ENCODE results near the gene DNAAF1.
"Not testable (repeated sequence)": the region's sequence is repeated elsewhere in the genome, so short reads cannot be mapped to it uniquely, and the experiment has no call there.

DNAAF1 gene

DNA sequence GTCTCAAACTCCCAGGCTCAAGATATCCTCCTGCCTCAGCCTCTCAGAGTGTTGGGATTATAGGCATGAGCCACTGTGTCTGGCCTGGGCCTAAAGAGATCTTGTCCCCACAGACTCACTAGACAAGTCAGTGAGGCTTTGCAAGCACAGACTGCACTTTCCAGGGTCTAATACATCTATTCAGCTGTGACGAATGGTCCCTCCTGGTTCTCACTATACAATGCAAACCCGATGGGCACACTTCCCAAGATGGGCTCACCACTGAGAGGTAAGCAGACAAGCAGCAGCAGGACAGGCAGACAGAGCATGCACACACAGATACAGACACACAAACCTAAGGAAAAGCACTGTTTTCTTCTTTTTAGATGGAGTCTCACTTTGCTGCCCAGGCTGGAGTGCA is 37.2 kb upstream of the DNAAF1 start:
- no peak overlapping the region for H3K4me3 ChIP-seq (ENCODE audit: low read length)
- H3K4me2 ChIP-seq (ENCODE audit: low read length), result no peak overlapping the region
- H3K27me3 ChIP-seq (ENCODE audit: low read depth, low read length), result no peaks in the 10 kb centered on the region
- peaks cover 58% of the 10 kb centered on the region for H4K20me1 ChIP-seq (ENCODE audit: insufficient read depth, low read length)
- H3K79me2 ChIP-seq (ENCODE audit: low read length), result peaks cover 42% of the 10 kb centered on the region
- H2AFZ ChIP-seq (ENCODE audit: low read depth, low read length), result no peak overlapping the region
- H3K36me3 ChIP-seq (replicated peaks; ENCODE audit: low read depth, low read length), result peaks cover 11% of the 10 kb centered on the region
- H3K9me3 ChIP-seq (ENCODE audit: insufficient read depth, low read length), result no peaks in the 10 kb centered on the region
- TF ChIP-seq, protein P1, sequence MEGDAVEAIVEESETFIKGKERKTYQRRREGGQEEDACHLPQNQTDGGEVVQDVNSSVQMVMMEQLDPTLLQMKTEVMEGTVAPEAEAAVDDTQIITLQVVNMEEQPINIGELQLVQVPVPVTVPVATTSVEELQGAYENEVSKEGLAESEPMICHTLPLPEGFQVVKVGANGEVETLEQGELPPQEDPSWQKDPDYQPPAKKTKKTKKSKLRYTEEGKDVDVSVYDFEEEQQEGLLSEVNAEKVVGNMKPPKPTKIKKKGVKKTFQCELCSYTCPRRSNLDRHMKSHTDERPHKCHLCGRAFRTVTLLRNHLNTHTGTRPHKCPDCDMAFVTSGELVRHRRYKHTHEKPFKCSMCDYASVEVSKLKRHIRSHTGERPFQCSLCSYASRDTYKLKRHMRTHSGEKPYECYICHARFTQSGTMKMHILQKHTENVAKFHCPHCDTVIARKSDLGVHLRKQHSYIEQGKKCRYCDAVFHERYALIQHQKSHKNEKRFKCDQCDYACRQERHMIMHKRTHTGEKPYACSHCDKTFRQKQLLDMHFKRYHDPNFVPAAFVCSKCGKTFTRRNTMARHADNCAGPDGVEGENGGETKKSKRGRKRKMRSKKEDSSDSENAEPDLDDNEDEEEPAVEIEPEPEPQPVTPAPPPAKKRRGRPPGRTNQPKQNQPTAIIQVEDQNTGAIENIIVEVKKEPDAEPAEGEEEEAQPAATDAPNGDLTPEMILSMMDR (IDR thresholded peaks at IDR 0.05; ENCODE audit: low read depth, low read length), result no peak
- TF ChIP-seq EZH2phosphoT487 (IDR thresholded peaks at IDR 0.05; ENCODE audit: low read depth), result no peak
- peaks cover 12% of the 10 kb centered on the region; the same call in 1 of the 2 replicates for H3K4me1 ChIP-seq (ENCODE audit: low read length)
- no peak overlapping the region for H3K27ac ChIP-seq (ENCODE audit: low read length)
- H3K9ac ChIP-seq (ENCODE audit: low read length), result no peak overlapping the region

DNA sequence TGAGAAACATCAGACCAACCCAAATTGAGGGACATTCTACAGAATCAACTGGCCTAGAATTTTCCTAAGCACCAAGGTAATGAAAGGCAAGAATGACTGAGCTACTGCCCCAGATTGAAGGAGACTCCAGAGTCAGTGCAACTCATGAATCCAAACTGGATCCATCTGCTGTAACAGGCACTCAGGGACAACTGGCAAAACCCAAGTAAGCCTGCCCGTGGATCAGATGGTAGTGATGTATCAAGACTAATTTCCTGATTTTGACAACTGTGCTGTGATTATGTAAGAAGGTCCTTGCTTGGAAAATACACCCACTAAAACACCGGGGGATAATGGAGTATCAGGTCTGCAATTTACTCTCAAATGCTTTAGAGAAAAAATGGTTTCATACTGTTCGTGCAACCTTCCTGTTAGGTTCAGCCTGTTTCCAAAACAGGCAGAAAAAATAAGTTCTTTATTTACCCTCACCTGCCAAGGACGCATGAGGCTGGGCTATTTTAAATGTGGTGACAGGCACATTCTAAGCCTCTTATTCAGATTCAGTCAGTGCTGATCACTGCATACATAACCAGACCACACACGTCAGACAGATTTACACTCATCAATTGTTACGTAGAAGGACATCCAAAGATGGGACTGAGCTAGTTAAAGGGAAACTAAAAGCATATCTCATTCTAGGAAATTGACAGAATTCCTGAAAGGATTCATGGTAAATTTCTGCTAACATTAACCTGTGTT is 35.3 kb upstream of the DNAAF1 start:
- Histone ChIP-seq H3K36me3 (replicated peaks; ENCODE audit: low read depth, low read length) (peaks cover 11% of the 10 kb centered on the region), H3K4me3 (ENCODE audit: low read length) (no peak overlapping the region), H3K4me2 (ENCODE audit: low read length) (no peak overlapping the region), H3K9ac (ENCODE audit: low read length) (no peak overlapping the region), H2AFZ (ENCODE audit: low read depth, low read length) (no peak overlapping the region), H4K20me1 (ENCODE audit: insufficient read depth, low read length) (peaks cover 48% of the 10 kb centered on the region), H3K9me3 (ENCODE audit: insufficient read depth, low read length) (no peaks in the 10 kb centered on the region), H3K27ac (ENCODE audit: low read length) (no peak overlapping the region), H3K27me3 (ENCODE audit: low read depth, low read length) (no peaks in the 10 kb centered on the region), H3K4me1 (ENCODE audit: low read length) (peaks cover 12% of the 10 kb centered on the region; the same call in 1 of the 2 replicates), H3K79me2 (ENCODE audit: low read length) (peaks cover 60% of the 10 kb centered on the region)
- no peak for TF ChIP-seq EZH2phosphoT487 (IDR thresholded peaks at IDR 0.05; ENCODE audit: low read depth)
- TF ChIP-seq, protein P1 (IDR thresholded peaks at IDR 0.05; ENCODE audit: low read depth, low read length), result no peak

DNA sequence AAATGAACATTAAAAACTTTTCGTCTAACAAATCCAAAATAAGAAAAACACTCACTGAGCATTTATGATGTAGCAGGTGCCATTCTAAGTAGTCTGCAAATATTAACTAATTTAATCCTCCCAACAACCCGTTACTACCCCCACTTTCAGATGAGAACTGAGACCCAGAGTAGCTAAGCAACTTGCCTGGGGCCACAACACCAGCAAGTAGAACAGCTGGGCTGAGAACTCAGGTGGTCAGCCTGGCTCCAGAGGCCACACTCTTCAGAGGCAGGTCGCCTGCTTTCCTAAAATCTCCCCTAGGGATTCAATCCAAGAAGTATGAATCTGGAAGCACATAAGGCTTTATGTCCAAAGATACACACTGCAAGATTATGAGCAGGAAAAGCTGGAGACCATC is 34.6 kb upstream of the DNAAF1 start:
- Histone ChIP-seq H3K9me3 (ENCODE audit: insufficient read depth, low read length) (no peaks in the 10 kb centered on the region), H3K4me1 (ENCODE audit: low read length) (peaks cover 17% of the 10 kb centered on the region; the same call in 1 of the 2 replicates), H3K79me2 (ENCODE audit: low read length) (peaks cover 63% of the 10 kb centered on the region), H3K4me3 (ENCODE audit: low read length) (no peak overlapping the region), H3K36me3 (replicated peaks; ENCODE audit: low read depth, low read length) (peaks cover 11% of the 10 kb centered on the region), H3K27me3 (ENCODE audit: low read depth, low read length) (no peaks in the 10 kb centered on the region), H4K20me1 (ENCODE audit: insufficient read depth, low read length) (peaks cover 47% of the 10 kb centered on the region), H3K9ac (ENCODE audit: low read length) (no peak overlapping the region), H3K4me2 (ENCODE audit: low read length) (no peak overlapping the region), H2AFZ (ENCODE audit: low read depth, low read length) (no peak overlapping the region), H3K27ac (ENCODE audit: low read length) (no peak overlapping the region)
- TF ChIP-seq, protein P1 (IDR thresholded peaks at IDR 0.05; ENCODE audit: low read depth, low read length), result no peak
- TF ChIP-seq EZH2phosphoT487 (IDR thresholded peaks at IDR 0.05; ENCODE audit: low read depth), result no peak

DNA sequence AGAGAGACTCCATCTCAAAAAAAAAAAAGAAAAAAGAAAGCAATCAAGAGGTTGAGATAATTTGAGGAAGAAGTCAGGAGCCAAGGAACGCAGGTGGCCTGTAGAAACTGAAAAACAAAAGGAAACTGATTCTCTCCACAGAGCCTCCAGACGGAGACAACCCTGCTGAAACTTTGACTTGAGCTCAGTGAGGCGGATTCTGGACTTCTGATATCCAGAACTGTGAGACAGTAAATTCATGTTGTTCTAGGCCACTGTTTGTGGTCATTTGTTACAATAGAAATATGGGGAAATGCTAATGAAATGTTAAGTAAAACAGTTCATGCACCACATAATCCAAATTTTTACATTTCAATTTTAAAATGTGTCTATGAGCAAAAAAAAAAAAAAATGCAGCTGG is 33.6 kb upstream of the DNAAF1 start:
- peaks cover 19% of the 10 kb centered on the region; the same call in 1 of the 2 replicates for H3K4me1 ChIP-seq (ENCODE audit: low read length)

DNA sequence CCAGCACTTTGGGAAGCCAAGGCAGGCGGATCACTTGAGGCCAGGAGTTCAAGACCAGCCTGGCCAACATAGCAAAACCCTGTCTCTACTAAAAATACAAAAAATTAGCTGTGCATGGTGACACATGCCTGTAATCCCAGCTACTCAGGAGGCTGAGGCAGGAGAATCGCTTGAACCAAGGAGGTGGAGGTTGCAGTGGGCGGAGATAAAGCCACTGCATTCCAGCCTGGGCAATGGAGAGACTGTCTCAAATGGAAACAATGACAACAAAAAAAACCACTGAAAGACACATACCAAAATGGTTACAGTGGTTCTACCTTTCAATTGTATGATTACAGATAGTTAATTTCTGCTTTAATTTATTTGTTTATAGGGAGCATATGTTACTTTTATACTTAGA is 33.2 kb upstream of the DNAAF1 start:
- H3K4me2 ChIP-seq (ENCODE audit: low read length), result not testable (repeated sequence)

More for the DNA sequence above, 33.6 kb upstream of the DNAAF1 start:
- Histone ChIP-seq H3K4me2 (ENCODE audit: low read length) (no peak overlapping the region; the same call in 1 of the 2 replicates), H3K4me3 (ENCODE audit: low read length) (no peak overlapping the region), H4K20me1 (ENCODE audit: insufficient read depth, low read length) (peaks cover 40% of the 10 kb centered on the region), H3K27ac (ENCODE audit: low read length) (no peak overlapping the region), H3K36me3 (replicated peaks; ENCODE audit: low read depth, low read length) (peaks cover 11% of the 10 kb centered on the region), H3K9ac (ENCODE audit: low read length) (no peak overlapping the region), H3K9me3 (ENCODE audit: insufficient read depth, low read length) (no peaks in the 10 kb centered on the region), H2AFZ (ENCODE audit: low read depth, low read length) (no peak overlapping the region), H3K27me3 (ENCODE audit: low read depth, low read length) (no peaks in the 10 kb centered on the region), H3K79me2 (ENCODE audit: low read length) (peaks cover 65% of the 10 kb centered on the region)
- TF ChIP-seq, protein P1 (IDR thresholded peaks at IDR 0.05; ENCODE audit: low read depth, low read length), result no peak
- no peak for TF ChIP-seq EZH2phosphoT487 (IDR thresholded peaks at IDR 0.05; ENCODE audit: low read depth)

More for the DNA sequence above, 33.2 kb upstream of the DNAAF1 start:
- not testable (repeated sequence) for H2AFZ ChIP-seq (ENCODE audit: low read depth, low read length); H3K27ac ChIP-seq (ENCODE audit: low read length); H3K9me3 ChIP-seq (ENCODE audit: insufficient read depth, low read length); H3K9ac ChIP-seq (ENCODE audit: low read length); H3K27me3 ChIP-seq (ENCODE audit: low read depth, low read length); H3K4me3 ChIP-seq (ENCODE audit: low read length)
- H4K20me1 ChIP-seq (ENCODE audit: insufficient read depth, low read length), result peaks cover 35% of the 10 kb centered on the region
- peaks cover 11% of the 10 kb centered on the region for H3K36me3 ChIP-seq (replicated peaks; ENCODE audit: low read depth, low read length)
- H3K79me2 ChIP-seq (ENCODE audit: low read length), result peaks cover 61% of the 10 kb centered on the region
- H3K4me1 ChIP-seq (ENCODE audit: low read length), result peaks cover 19% of the 10 kb centered on the region; the same call in 1 of the 2 replicates

All from OCI-LY3 (cell line).